Effector CD8-positive, alpha-beta T cell (primary cell): Measurements from ENCODE around the gene ANO5.

Source experiments
- DNase-seq: peaks from one replicate; lab custom pipeline; 2025; lab: John Stamatoyannopoulos, UW

Gene ANO5

DNA sequence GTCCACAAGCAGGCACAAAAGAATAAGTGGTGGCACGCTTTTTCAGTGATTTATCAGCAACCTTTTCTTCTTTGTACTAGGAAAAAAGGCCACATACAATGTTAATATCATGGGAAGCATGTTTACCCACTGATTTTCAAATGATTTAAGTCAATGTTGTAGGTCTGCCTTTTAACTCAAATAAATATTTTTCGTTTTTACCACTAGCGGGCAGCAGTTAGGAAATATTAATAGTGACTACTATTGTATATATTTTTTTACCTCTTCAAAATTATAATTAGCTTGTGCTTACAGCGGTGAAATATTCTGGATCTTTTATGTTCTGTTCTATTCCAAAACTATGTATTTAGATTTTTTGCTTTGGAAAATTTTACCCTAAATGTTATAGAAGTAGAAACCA is 138.9 kb downstream of the ANO5 start:
- no peak for DNase-seq
